Peyer's patch (tissue), 4 donors: ENCODE measurements around the gene DMC1.
"Not testable (repeated sequence)": the region's sequence is repeated elsewhere in the genome, so short reads cannot be mapped to it uniquely, and the experiment has no call there.

Experiments
- POLR2A ChIP-seq, 2 donors: fragments of 450-650 bp; IDR thresholded peaks; one replicate each; pipeline ENCODE4 v1.5.1; 2017; ENCODE audit warnings: antibody characterized with exemption in 2 of 2, mild to moderate bottlenecking in 2 of 2, moderate library complexity in 2 of 2
- TF ChIP-seq, protein P1 (sequence below), 6 experiments: fragments of 450-650 bp in 4 of 6; fragments of 200-600 bp in 2 of 6; sonication (generic) in 1 of 6; IDR thresholded peaks; one replicate each; pipeline ENCODE4 v1.5.1; 2017 to 2019; ENCODE audit warnings: antibody characterized with exemption in 6 of 6, mild to moderate bottlenecking in 3 of 6, moderate library complexity in 1 of 6

- TF ChIP-seq, protein P1, sequence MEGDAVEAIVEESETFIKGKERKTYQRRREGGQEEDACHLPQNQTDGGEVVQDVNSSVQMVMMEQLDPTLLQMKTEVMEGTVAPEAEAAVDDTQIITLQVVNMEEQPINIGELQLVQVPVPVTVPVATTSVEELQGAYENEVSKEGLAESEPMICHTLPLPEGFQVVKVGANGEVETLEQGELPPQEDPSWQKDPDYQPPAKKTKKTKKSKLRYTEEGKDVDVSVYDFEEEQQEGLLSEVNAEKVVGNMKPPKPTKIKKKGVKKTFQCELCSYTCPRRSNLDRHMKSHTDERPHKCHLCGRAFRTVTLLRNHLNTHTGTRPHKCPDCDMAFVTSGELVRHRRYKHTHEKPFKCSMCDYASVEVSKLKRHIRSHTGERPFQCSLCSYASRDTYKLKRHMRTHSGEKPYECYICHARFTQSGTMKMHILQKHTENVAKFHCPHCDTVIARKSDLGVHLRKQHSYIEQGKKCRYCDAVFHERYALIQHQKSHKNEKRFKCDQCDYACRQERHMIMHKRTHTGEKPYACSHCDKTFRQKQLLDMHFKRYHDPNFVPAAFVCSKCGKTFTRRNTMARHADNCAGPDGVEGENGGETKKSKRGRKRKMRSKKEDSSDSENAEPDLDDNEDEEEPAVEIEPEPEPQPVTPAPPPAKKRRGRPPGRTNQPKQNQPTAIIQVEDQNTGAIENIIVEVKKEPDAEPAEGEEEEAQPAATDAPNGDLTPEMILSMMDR (IDR thresholded peaks at IDR 0.05), result not testable (repeated sequence)
- not testable (repeated sequence) for TF ChIP-seq POLR2A (IDR thresholded peaks at IDR 0.05)
These were observed 99.8 kb downstream of the DMC1 start for GRCh38 chr22:38470179-38470578.
